Transverse colon (tissue), 4 donors: ENCODE measurements around the gene NUP214. TPM values are rescaled to one million over a fixed set of nuclear protein-coding genes. Genes with fewer than 3 reads are reported as not detected.
"Not testable (repeated sequence)": the region's sequence is repeated elsewhere in the genome, so short reads cannot be mapped to it uniquely, and the experiment has no call there.

Experiments used
- DNase-seq: peaks from one replicate; pipeline ENCODE4 v3.0.0-alpha.2; 2019
- H3K27ac ChIP-seq, 4 donors: fragments of 200-600 bp; sonication (generic); 2 replicates each; pipeline ENCODE4 v1.5.1; 2016 to 2018; ENCODE audit warnings: inconsistent platforms in 4 of 4
- H3K27me3 ChIP-seq: fragments of 200-600 bp; sonication (generic); 2 replicates; pipeline ENCODE4 v1.5.1; 2017; ENCODE audit warnings: inconsistent platforms
- H3K36me3 ChIP-seq, 4 donors: fragments of 200-600 bp; sonication (generic); 2 replicates each; pipeline ENCODE4 v1.5.1; 2017 to 2019; ENCODE audit warnings: inconsistent platforms in 4 of 4
- H3K4me1 ChIP-seq, 4 donors: fragments of 200-600 bp; sonication (generic); 2 replicates each; pipeline ENCODE4 v1.5.1; 2017 to 2020; ENCODE audit warnings: inconsistent platforms in 4 of 4
- H3K4me3 ChIP-seq, 4 donors: fragments of 200-600 bp; sonication (generic); 1 replicate in 1 of 4; 2 replicates in 3 of 4; pipeline versions ENCODE4 v1.5.1 to v1.6.1; 2017 to 2019; ENCODE audit warnings: inconsistent platforms in 4 of 4
- H3K9me3 ChIP-seq, 2 donors: fragments of 200-600 bp; sonication (generic); 2 replicates each; pipeline ENCODE4 v1.5.1; 2017 to 2019; ENCODE audit warnings: inconsistent platforms in 2 of 2
- CTCF ChIP-seq, 5 experiments: fragments of 200-600 bp in 3 of 5; fragments of 450-650 bp in 2 of 5; sonication (generic) in 3 of 5; IDR thresholded peaks; 1 replicate in 2 of 5; 2 replicates in 3 of 5; pipeline ENCODE4 v1.5.1; 2016 to 2017; ENCODE audit warnings: antibody characterized with exemption in 5 of 5, inconsistent platforms in 3 of 5, mild to moderate bottlenecking in 2 of 5, moderate library complexity in 1 of 5
- EP300 ChIP-seq: sonication (generic); formaldehyde crosslinking; IDR thresholded peaks from one replicate; pipeline ENCODE4 v1.6.1; 2017; ENCODE audit warnings: antibody characterized with exemption, low read depth
- POLR2A ChIP-seq: fragments of 450-650 bp; IDR thresholded peaks from one replicate; pipeline ENCODE4 v1.6.1; 2016; ENCODE audit warnings: antibody characterized with exemption, mild to moderate bottlenecking, moderate library complexity
- POLR2AphosphoS5 ChIP-seq, 3 donors: sonication (generic); formaldehyde crosslinking; IDR thresholded peaks; one replicate each; pipeline ENCODE4 v1.6.1; 2016; ENCODE audit warnings: antibody characterized with exemption in 3 of 3
- WGBS, 2 donors: methylation state at CpG; one replicate each; pipeline ENCODE4 v1.1.5; 2018; ENCODE audit warnings: low coverage in 1 of 2; 5-methylcytosine and 5-hydroxymethylcytosine counted together
- in situ Hi-C, 4 donors: fragments of 200-750 bp; cut with MboI; loops; one replicate each; pipeline versions ENCODE4 v1.15.0 to v1.15.1; 2017; ENCODE audit warnings: low sequenced_read_pairs in 3 of 4, low pct_ligation_motif_present in 1 of 4, low pct_unique_long_range_greater_than_20kb in 1 of 4
- intact Hi-C: fragments of 100-400 bp; cut with DNase I; formaldehyde crosslinking; loops from one replicate; pipeline ENCODE4 v1.15.1; 2023; ENCODE audit warnings: low total_unique reads
- total RNA-seq, 4 donors: library from RNA; depleted of rRNA; stranded (reverse); fragments of >200 nt; gene quantifications; one replicate each; pipeline ENCODE4 v1.1.0, GENCODE V29; 2016

The NUP214 gene
- total RNA-seq, 4 donors from 2014 or later: 48.3 to 152 (median 85.9) TPM

GRCh38 chr9:131113655-131114054, 11.7 kb upstream of the NUP214 start:
- in situ Hi-C loops: no loop called here
- Histone ChIP-seq H3K27ac (no peak overlapping the region), H3K4me3 (no peak overlapping the region), H3K27me3 (no peaks in the 10 kb centered on the region), H3K9me3 (no peaks in the 10 kb centered on the region), H3K36me3 (no peaks in the 10 kb centered on the region), H3K4me1 (no peaks in the 10 kb centered on the region)
- no peak for DNase-seq
- WGBS, 2 donors: 75% methylated on average over 8 of the region's 8 CpGs; no CpG with 5 or more reads in 1 of the 2 donors
- intact Hi-C loops: no loop called here
- no peak for TF ChIP-seq POLR2A
- no peak for TF ChIP-seq POLR2AphosphoS5 (IDR thresholded peaks at IDR 0.05)
- TF ChIP-seq EP300: no peak
- no peak for TF ChIP-seq CTCF (IDR thresholded peaks at IDR 0.05)

- Histone ChIP-seq H3K27ac (no peak overlapping the region), H3K27me3 (no peaks in the 10 kb centered on the region), H3K9me3 (no peaks in the 10 kb centered on the region), H3K4me1 (no peaks in the 10 kb centered on the region), H3K4me3 (no peak overlapping the region), H3K36me3 (no peaks in the 10 kb centered on the region)
- intact Hi-C loops: no loop called here
- DNase-seq: no peak
- in situ Hi-C loops: no loop called here
- TF ChIP-seq POLR2AphosphoS5 (IDR thresholded peaks at IDR 0.05) (no peak), EP300 (no peak), POLR2A (no peak), CTCF (IDR thresholded peaks at IDR 0.05) (no peak)
- WGBS, 2 donors: 84% methylated on average over 8 of the region's 8 CpGs; no CpG with 5 or more reads in 1 of the 2 donors
Measured at GRCh38 chr9:131114084-131114535, 11.3 kb upstream of the NUP214 start.

- not testable (repeated sequence) for H3K27ac ChIP-seq
Measured at GRCh38 chr9:131115360-131115742, 10.0 kb upstream of the NUP214 start.

GRCh38 chr9:131116281-131117120, 8.9 kb upstream of the NUP214 start:
- Histone ChIP-seq H3K4me1 (no peaks in the 10 kb centered on the region), H3K4me3 (no peak overlapping the region), H3K27ac (no peak overlapping the region), H3K36me3 (no peaks in the 10 kb centered on the region), H3K27me3 (no peaks in the 10 kb centered on the region), H3K9me3 (no peaks in the 10 kb centered on the region)
- intact Hi-C loops (no loop called here), in situ Hi-C loops (no loop called here)
- TF ChIP-seq POLR2A (no peak), EP300 (no peak), POLR2AphosphoS5 (IDR thresholded peaks at IDR 0.05) (no peak), CTCF (IDR thresholded peaks at IDR 0.05) (no peak)
- WGBS, 2 donors: 83% methylated on average over 22 of the region's 22 CpGs; no CpG with 5 or more reads in 1 of the 2 donors
- DNase-seq: no peak

More at GRCh38 chr9:131115360-131115742, 10.0 kb upstream of the NUP214 start:
- in situ Hi-C loops, DNase-seq, H3K9me3 ChIP-seq, H3K4me1 ChIP-seq, H3K27me3 ChIP-seq, H3K4me3 ChIP-seq, intact Hi-C loops, H3K36me3 ChIP-seq: not testable (repeated sequence)
- WGBS, 2 donors: 84 to 93% methylated on average over 4 to 6 of the region's 6 CpGs
